RWPE2 (cell line): ENCODE results near the gene AKR1C3.
"Not testable (repeated sequence)": the region's sequence is repeated elsewhere in the genome, so short reads cannot be mapped to it uniquely, and the experiment has no call there.

Experiments used
- ATAC-seq: fragments of 200-7000 bp; cut with Tn5 transposase; 3 replicates; pipeline ENCODE4 v1.9.1; 2021; ENCODE audit warnings: low read depth
- DNase-seq: peaks from one replicate; pipeline ENCODE4 v3.0.0-alpha.2; 2020; ENCODE audit warnings: low spot score
- H3K27ac ChIP-seq: fragments of 450-650 bp; 2 replicates; pipeline ENCODE4 v1.5.1; 2017; ENCODE audit warnings: mild to moderate bottlenecking; ENCODE audit not compliant: poor library complexity, severe bottlenecking
- H3K27me3 ChIP-seq: fragments of 250-450 bp; sonication (Bioruptor Pico); 2 replicates; pipeline ENCODE4 v1.5.1; 2021; ENCODE audit warnings: mild to moderate bottlenecking, moderate library complexity; ENCODE audit not compliant: insufficient read depth, poor library complexity, severe bottlenecking
- H3K36me3 ChIP-seq: fragments of 250-450 bp; sonication (Bioruptor Pico); 2 replicates; pipeline ENCODE4 v1.5.1; 2020; ENCODE audit warnings: low read depth, mild to moderate bottlenecking, moderate library complexity
- H3K4me1 ChIP-seq: fragments of 250-450 bp; sonication (Bioruptor Pico); 2 replicates; pipeline ENCODE4 v1.5.1; 2021; ENCODE audit warnings: mild to moderate bottlenecking, moderate library complexity; ENCODE audit not compliant: insufficient read depth, poor library complexity, severe bottlenecking
- H3K4me3 ChIP-seq: fragments of 250-450 bp; sonication (Bioruptor Pico); 2 replicates; pipeline ENCODE4 v1.5.1; 2021; ENCODE audit warnings: mild to moderate bottlenecking, moderate library complexity; ENCODE audit not compliant: severe bottlenecking
- H3K9me3 ChIP-seq: fragments of 250-450 bp; sonication (Bioruptor Pico); 2 replicates; pipeline ENCODE4 v1.5.1; 2021; ENCODE audit warnings: mild to moderate bottlenecking, moderate library complexity; ENCODE audit not compliant: severe bottlenecking
- CTCF ChIP-seq: fragments of 450-650 bp; IDR thresholded peaks from one replicate; pipeline ENCODE4 v1.5.1; 2017; ENCODE audit warnings: mild to moderate bottlenecking, moderate library complexity; ENCODE audit not compliant: poor library complexity, severe bottlenecking

Gene AKR1C3

GRCh38 chr10:5107860-5108526 lies 13.8 kb downstream of the AKR1C3 start:
- no peaks in the 10 kb centered on the region for H3K4me1 ChIP-seq
- no peak overlapping the region for H3K27ac ChIP-seq
- no peak for TF ChIP-seq CTCF
- H3K4me3 ChIP-seq, result no peak overlapping the region
- H3K27me3 ChIP-seq, result no peaks in the 10 kb centered on the region
- H3K9me3 ChIP-seq, result no peaks in the 10 kb centered on the region
- DNase-seq (no peak), ATAC-seq (no peak)
- no peaks in the 10 kb centered on the region for H3K36me3 ChIP-seq

- no peak for TF ChIP-seq CTCF
Observed at GRCh38 chr10:5108658-5109416, 14.6 kb downstream of the AKR1C3 start.

GRCh38 chr10:5109861-5110260 lies 15.6 kb downstream of the AKR1C3 start:
- not testable (repeated sequence) for H3K27ac ChIP-seq, H3K4me1 ChIP-seq, DNase-seq, ATAC-seq, H3K9me3 ChIP-seq, H3K36me3 ChIP-seq, H3K4me3 ChIP-seq, H3K27me3 ChIP-seq

More at GRCh38 chr10:5108658-5109416, 14.6 kb downstream of the AKR1C3 start:
- Histone ChIP-seq H3K27ac (no peak overlapping the region), H3K27me3 (no peaks in the 10 kb centered on the region), H3K4me3 (no peak overlapping the region), H3K36me3 (no peaks in the 10 kb centered on the region), H3K9me3 (no peaks in the 10 kb centered on the region), H3K4me1 (no peaks in the 10 kb centered on the region)
- ATAC-seq (no peak), DNase-seq (no peak)

- TF ChIP-seq CTCF, result no peak
- Histone ChIP-seq H3K9me3 (no peaks in the 10 kb centered on the region), H3K27ac (no peak overlapping the region), H3K36me3 (no peaks in the 10 kb centered on the region), H3K27me3 (no peaks in the 10 kb centered on the region), H3K4me1 (no peaks in the 10 kb centered on the region), H3K4me3 (no peak overlapping the region)
- DNase-seq (no peak), ATAC-seq (no peak)
Observed at GRCh38 chr10:5116621-5117020, 22.4 kb downstream of the AKR1C3 start.

- H3K27me3 ChIP-seq, result no peaks in the 10 kb centered on the region
- no peak overlapping the region for H3K27ac ChIP-seq
- H3K36me3 ChIP-seq, result no peaks in the 10 kb centered on the region
- no peaks in the 10 kb centered on the region for H3K9me3 ChIP-seq
- DNase-seq (no peak), ATAC-seq (no peak)
- H3K4me1 ChIP-seq, result no peaks in the 10 kb centered on the region
- TF ChIP-seq CTCF, result no peak
- no peak overlapping the region for H3K4me3 ChIP-seq
Observed at GRCh38 chr10:5117026-5117425, 22.8 kb downstream of the AKR1C3 start.

- ATAC-seq, H3K27me3 ChIP-seq, H3K4me1 ChIP-seq, DNase-seq, H3K27ac ChIP-seq, H3K4me3 ChIP-seq, H3K9me3 ChIP-seq, H3K36me3 ChIP-seq: not testable (repeated sequence)
Observed at GRCh38 chr10:5119997-5120396, 25.8 kb downstream of the AKR1C3 start.
